ENCODE measurements around the gene IQCN. TPM values are rescaled to one million over a fixed set of nuclear protein-coding genes. Genes with fewer than 3 reads are reported as not detected.

Gene IQCN
- total RNA-seq, 1 experiment from 2014 or later = 0.32 TPM

GRCh38 chr19:18306209-18306887 lies 32.1 kb upstream of the IQCN start:
- DNase-seq (ENCODE audit: extremely low read depth, low read depth) = no peak

- DNase-seq (ENCODE audit: extremely low read depth, low read depth) = no peak
Measured at GRCh38 chr19:18304458-18305310, 30.4 kb upstream of the IQCN start.

GRCh38 chr19:18304208-18304457 lies 29.9 kb upstream of the IQCN start:
- no peak for DNase-seq (ENCODE audit: extremely low read depth, low read depth)

- no peak for DNase-seq (ENCODE audit: extremely low read depth, low read depth)
Measured at GRCh38 chr19:18301718-18302111, 27.5 kb upstream of the IQCN start.

- no peak for DNase-seq (ENCODE audit: extremely low read depth, low read depth)
Measured at GRCh38 chr19:18300930-18301717, 26.9 kb upstream of the IQCN start.

- no peak for DNase-seq (ENCODE audit: extremely low read depth, low read depth)
Measured at GRCh38 chr19:18299654-18300053, 25.4 kb upstream of the IQCN start.

- no peak for DNase-seq (ENCODE audit: extremely low read depth, low read depth)
Measured at GRCh38 chr19:18298601-18299000, 24.3 kb upstream of the IQCN start.

- DNase-seq (ENCODE audit: extremely low read depth, low read depth) = no peak
Measured at GRCh38 chr19:18297308-18297707, 23.1 kb upstream of the IQCN start.

- no peak for DNase-seq (ENCODE audit: extremely low read depth, low read depth)
Measured at GRCh38 chr19:18295034-18295451, 20.8 kb upstream of the IQCN start.

GRCh38 chr19:18294467-18294864 lies 20.2 kb upstream of the IQCN start:
- DNase-seq (ENCODE audit: extremely low read depth, low read depth) = no peak

- DNase-seq (ENCODE audit: extremely low read depth, low read depth) = no peak
Measured at GRCh38 chr19:18293642-18294466, 19.6 kb upstream of the IQCN start.

- DNase-seq (ENCODE audit: extremely low read depth, low read depth) = peak; percentile 64
Measured at GRCh38 chr19:18292810-18293641, 18.8 kb upstream of the IQCN start.

- no peak for DNase-seq (ENCODE audit: extremely low read depth, low read depth)
Measured at GRCh38 chr19:18292462-18292809, 18.2 kb upstream of the IQCN start.

- DNase-seq (ENCODE audit: extremely low read depth, low read depth) = peak; percentile 69
Measured at GRCh38 chr19:18291590-18292461, 17.6 kb upstream of the IQCN start.

GRCh38 chr19:18291019-18291524 lies 16.8 kb upstream of the IQCN start:
- DNase-seq (ENCODE audit: extremely low read depth, low read depth) = no peak

- DNase-seq (ENCODE audit: extremely low read depth, low read depth) = no peak
Measured at GRCh38 chr19:18290302-18291018, 16.2 kb upstream of the IQCN start.

GRCh38 chr19:18289471-18290301 lies 15.4 kb upstream of the IQCN start:
- DNase-seq (ENCODE audit: extremely low read depth, low read depth) = no peak
